CD4-positive, alpha-beta T cell treated with Interleukin-17A for 4 hours (primary cell): ENCODE measurements around the gene NGB.
"Not testable (repeated sequence)": the region's sequence is repeated elsewhere in the genome, so short reads cannot be mapped to it uniquely, and the experiment has no call there.

ENCODE experiments used
- DNase-seq: peaks from one replicate; pipeline ENCODE4 v3.0.0-alpha.2; 2020; ENCODE audit warnings: mixed read lengths

The NGB gene

DNA sequence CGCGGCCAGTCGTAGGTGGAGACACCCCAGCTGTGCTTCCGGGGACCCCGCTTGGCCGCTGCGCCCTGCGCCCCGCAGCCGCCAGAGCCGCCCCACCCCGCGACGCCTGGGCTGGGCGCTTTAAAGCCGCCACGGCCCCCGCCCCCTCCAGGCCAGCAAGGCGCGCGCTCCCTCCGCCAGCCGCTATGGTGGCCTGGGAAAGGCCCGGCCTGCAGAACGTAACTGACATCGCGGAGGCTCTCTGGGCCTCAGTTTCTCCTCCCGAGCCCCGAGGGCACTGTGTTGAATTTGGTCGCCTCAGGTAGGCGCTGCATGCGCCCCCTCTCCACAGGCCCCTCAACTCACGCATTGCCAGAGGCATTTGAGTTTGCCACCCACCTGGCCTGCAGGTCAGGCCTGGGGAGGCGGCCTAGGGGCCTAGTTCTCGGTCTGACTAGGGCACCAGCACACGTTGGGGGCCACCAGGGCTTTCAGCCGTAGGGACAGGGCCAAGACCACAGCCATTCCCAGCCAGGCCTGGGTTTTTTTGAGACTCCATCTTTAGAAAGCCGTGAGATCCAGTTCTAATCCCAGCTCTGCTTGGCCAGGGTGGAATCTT is at the start of gene NGB:
Gene NGB (minus strand): TSS at position 94 of the 598 bp plus-strand sequence. CDS start 269 bp downstream, outside the sequence.
- no peak for DNase-seq

DNA sequence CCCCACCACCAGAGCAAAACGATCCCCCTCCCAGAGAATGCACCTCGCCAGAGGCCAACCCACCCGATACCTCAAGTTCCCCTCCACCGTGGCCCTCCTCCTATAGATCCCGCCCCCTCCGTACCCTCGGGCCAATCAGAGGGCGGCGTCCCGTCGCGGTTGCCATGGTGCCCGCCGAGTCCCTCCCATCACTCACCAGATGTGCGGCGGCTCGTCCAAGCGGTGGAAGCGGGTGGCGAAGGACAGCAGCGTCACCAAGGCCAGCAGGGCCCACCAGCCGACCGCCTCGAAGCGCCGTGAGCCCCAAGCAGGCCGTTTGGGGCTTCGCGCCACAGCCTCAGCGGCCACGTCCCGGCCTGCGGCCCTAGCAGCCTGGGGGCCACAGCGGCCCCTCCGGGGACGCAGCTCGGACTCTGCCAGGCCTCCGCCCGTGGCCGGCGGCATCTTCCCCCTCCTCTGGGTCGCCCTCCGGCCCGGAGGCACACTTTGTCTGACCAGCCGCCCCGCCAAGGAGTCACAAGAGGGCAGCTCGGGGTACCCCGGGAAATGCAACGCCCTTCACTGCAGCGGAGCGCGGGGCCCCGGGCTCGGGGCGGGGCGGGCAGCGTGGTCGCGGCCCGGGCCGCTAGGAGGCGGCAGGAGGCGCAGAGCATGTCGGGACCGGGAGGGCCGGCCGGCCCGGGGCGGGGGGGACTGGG is 49.4 kb upstream of the NGB start, which contains the start of gene POMT2:
Gene POMT2 (minus strand): TSS at position 646 of the 698 bp plus-strand sequence. CDS start 202 bp downstream, at position 444.
- peak; percentile 94 for DNase-seq

DNA sequence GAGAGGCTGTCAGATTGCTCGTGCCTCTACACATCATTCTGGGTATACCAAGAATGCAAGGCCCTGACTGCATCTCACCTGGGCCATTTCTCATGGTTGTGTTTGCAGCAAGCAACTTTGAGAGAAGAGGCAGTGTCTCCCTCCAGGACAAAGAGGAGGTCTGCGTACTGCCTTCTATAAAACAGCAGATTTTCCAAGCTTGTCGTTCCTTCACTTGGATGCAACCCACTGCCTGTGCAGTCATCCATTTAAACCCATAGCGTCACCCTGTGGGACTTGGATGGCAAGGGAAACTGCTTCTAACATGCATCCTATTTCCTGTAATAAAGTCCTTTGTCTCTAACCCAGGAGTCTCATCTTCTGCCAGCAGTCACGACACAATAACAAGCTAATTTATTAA is 48.4 kb upstream of the NGB start:
- no peak for DNase-seq

DNA sequence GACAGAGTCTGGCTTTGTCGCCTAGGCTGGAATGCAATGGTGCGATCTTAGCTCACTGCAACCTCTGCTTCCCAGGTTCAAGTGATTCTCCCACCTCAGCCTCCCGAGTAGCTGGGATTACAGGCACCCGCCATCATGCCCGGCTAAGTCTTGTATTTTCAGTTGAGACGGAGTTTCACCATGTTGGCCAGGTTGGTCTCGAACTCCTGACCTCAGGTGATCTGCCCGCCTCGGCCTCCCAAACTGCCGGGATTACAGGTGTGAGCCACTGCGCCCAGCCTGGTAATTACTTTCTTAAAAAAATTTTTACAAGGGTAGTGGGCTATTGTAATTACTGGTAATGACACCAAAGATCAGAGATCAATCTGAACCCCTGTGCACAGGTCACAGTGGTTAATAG is 47.8 kb upstream of the NGB start:
- DNase-seq = not testable (repeated sequence)

- no peak for DNase-seq
These were observed 47.1 kb upstream of the NGB start for GRCh38 chr14:77318006-77318553.

DNA sequence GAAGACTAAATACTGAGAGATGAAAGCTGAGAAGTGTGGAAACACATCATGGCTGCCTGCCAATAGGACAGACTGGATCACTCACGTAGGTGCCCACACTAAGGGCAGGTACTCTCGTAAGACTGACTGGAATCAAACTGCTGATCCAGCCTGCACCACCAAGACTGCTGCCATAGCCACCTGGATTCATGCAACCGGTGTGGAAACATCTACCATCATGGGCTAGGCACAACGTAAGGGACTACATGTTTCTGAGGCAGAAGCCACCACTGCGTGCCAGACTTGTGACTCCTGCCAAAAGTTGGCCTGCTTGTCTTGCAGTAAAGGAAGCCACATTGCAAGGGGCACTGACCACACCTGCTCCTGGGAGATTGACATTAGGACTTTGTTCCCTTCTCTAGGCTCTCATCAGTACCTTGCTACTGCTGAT is 45.9 kb upstream of the NGB start:
- DNase-seq = no peak

DNA sequence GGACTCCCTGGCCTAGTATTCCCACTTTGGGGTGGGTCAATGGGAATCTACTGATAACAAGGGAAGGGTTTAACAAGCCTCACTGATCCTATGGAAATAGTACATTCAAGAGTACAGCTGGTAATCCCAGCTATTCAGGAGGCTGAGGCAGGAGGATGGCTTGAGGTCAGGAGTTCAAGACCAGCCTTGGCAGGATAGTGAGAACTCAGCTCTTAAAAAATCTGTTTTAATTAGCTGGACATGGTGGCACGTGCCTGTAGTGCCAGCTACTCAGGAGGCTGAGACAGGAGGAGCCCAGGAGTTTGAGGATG is 45.1 kb upstream of the NGB start:
- DNase-seq = no peak

GRCh38 chr14:77314539-77315457 is 43.8 kb upstream of the NGB start:
- no peak for DNase-seq

- no peak for DNase-seq
These were observed 43.0 kb upstream of the NGB start for GRCh38 chr14:77314043-77314442.

DNA sequence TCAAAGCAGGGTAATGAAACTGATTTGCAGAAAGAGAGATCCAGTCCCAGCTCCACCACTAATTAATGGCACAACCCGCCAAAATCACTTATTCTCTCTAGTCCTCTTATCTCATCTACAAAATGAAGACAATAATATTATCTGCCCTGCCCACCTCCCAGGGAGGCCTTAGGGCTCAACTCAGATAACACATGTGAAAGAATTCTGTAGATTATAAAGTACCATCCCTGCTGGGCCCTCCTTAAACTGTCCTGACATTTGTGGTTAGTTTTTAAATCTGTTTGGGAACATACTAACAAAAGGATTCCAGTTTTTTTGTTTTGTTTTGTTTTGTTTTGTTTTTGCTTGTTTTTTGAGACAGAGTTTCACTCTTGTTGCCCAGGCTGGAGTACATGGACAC is 42.4 kb upstream of the NGB start:
- DNase-seq = no peak

DNA sequence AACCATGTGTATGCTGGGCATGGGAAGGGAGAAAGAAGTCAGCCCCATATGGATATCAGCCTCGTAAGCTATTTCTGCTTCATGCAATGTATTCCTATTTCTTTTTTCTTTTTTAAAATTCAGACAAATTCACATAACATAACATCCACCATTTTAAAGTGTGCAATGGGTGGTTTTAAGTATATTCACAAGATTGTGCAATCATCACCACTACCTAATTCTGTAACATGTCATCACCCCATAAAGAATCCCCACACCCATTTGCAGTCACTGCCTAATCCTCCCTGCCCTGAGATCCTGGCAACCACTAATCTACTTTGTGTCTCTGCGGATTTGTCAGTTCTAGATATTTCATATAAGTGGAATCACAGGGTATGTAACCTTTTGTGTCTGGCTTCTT is 40.2 kb upstream of the NGB start:
- DNase-seq = no peak

DNA sequence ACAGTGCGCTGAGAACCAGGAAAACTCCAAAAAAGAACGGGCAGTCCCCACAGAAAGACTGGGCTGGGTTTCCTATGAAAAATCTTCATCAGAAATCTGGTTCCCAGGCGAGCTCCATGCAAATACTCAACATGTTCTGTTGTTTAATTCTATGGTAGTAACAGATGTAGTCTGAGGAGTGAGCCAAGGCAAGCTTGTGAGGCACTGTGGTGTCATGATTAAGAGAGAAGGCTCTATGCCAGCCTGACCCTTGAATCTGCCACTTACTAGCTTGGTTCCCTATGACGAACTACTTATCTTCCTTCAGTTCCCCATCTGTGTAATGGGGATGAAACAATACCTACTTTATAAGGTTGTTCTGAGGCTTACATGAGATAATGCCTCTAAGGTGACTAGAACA is 39.0 kb upstream of the NGB start:
- DNase-seq = no peak

DNA sequence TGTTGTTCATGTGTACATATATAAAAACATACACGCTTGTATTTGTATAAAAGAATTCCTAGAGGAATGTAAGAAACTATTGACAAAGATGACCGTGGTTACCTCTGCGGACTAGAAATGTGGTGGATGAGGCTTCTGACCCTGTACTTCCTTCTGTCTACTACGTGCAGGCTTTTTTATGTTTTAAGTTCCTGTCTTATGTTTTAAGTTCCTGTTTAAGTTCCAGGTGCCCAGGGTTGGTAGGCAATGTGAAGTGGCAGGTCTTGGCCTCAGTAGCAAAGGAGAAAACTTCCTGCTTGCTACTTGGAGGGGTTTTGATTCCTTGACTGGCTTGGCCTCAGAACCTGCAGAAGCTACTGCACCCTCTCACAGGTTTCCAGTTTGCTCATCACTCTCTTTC is 38.1 kb upstream of the NGB start:
- no peak for DNase-seq

DNA sequence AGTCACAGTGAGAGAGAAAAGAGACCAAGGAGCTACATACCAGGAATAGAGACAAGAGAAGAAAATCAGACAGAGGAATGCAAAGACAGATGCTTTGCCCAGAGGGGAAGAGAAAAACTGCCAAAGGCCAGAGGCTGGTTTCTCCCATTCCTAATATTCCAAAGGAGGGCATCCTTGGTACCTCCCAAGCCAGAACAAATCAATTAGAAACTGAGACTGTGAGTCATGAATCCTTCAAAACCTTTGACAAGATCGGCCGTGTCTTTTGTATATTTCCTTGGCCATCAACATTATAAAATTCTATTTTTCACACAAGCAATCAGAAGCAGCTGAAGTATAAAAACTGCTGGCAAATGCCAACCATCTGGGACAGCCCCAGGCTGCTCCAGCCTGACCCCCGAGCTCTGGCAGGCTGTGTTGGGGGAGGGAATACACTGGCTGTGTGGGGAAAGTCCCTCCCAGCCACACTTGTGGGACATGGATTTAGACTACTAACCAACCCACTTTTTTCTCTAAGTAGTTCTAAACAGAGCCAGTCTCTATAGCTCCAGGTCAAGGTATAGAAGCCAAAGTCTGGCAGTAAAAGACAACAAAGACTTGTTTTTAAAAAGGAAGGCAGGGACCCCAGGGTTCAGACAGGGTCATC is 36.0 kb upstream of the NGB start:
- DNase-seq = no peak

GRCh38 chr14:77306416-77306815 is 35.4 kb upstream of the NGB start:
- DNase-seq = no peak

DNA sequence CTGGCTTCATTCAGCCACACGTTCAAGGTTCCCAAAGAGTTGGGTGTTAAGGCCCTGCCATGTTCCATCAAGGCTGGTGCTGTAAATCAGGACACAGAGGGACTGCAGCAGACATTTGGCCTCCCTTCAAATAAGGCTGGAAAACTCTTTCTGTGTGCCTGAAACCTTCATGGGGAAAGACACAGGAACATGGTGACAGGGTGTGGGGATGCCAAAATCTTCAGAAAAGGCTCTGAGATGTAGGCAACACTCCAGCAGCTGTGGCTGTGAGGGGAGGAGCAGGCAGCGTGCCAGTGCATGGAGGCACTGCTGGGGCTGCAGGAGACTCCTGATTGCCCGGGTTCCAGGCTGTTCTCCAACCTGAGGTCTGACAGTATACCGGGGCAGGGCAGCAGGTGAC is 34.7 kb upstream of the NGB start:
- no peak for DNase-seq

DNA sequence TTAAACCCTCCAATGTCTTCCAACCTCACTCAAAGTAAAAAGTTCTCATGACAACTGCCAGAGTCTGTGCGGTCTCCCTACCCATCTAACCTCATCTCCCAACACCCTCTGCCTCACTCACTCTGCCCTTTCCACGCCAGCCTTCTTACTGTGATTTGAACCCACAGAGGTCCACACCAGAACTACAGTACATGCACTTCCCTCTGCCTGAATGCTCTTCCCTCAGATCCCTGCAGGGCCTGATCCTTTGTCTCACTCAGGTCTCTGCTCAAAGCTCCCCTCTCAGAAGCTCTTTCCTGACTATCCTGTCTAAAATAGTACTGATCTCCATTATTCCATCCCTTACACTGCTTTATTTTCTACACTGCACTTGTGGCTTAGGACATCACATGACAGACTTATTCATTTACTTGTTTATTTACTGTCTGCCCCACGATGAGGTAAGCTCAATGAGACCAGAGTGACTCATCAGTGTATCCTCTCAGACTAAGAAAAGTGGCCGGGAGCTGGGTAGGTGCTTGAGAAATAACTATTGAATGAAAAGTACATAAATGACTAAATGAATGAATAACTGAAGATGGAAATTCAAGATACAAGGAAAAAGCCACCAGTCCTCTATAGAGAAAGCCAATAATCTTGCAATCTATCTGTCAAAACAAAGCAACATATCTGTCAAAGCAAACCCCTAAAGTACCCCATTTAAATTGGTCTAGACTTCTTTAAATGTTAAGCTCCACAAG is 32.6 kb upstream of the NGB start:
- no peak for DNase-seq

DNA sequence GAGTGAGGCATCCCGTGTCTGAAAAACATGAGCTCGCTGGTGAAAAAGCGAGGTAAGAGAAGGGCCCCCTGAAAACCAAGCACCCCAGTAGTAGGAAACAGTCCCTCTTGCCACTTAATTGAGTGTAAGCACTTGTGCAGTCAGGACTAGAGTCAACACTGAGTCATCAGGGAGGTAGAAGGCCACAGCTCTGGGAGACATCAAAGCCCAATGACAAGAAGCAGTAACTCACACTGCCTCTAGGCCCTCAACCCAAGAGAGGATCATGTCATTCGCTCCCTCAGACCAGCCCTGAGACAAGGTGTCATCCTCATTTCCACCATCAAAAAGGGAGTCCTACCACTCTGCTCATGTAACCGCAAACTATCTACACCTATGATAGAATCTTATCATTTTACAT is 31.9 kb upstream of the NGB start:
- DNase-seq = peak; percentile 21

DNA sequence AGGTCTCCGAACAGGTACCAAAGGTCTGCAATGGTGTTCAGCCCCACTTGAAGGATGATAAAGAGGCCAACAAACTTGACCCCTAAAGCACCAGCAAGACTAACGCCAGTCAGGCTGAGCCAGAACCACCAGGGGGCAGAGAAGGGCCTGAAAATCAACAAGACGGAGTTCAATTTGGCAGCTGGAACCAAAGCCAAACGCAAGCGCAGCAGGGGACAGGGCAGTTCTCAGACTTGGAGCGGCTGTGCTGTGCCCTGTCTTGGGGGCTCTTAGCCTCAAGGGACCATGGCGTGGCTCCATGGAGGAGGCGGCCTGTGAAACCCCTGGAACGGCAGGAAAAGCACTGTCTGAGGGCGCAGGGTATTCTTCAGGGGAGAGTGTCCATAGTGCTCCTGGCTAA is 30.1 kb upstream of the NGB start:
- DNase-seq = peak; percentile 61

DNA sequence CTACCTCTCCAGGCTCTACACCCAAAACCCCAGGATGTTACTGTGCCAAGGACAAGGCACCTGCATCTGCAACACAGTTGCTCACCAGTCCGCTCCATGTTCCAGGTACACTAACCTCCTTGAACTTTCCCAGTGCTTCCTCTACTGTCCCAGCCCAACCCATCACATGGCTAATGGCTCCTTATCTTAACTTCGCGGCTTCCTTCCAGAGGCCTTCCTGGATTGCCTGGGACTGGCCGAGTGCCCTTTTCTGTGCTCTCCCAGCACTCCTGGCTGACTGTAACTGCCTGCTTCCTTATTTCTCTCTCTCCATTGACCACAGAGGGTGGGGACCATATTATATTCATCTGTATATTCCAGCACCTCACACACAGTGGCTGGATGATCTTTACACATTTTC is 28.8 kb upstream of the NGB start:
- DNase-seq = no peak

- DNase-seq = no peak
These were observed 25.9 kb upstream of the NGB start for GRCh38 chr14:77296906-77297305.

- no peak for DNase-seq
These were observed 25.1 kb upstream of the NGB start for GRCh38 chr14:77296155-77296554.
